ENCODE data around the gene CD59.
"Not testable (repeated sequence)": the region's sequence is repeated elsewhere in the genome, so short reads cannot be mapped to it uniquely, and the experiment has no call there.

CD59 gene

GRCh38 chr11:33687733-33688479 is 48.3 kb downstream of the CD59 start:
- no peak overlapping the region for H3K4me3 ChIP-seq (ENCODE audit: low read length)
- no peak for TF ChIP-seq ZNF274 (IDR thresholded peaks at IDR 0.05; ENCODE audit: low read depth, low read length)

- H3K4me3 ChIP-seq (ENCODE audit: low read length), result no peak overlapping the region
- TF ChIP-seq ZNF274 (IDR thresholded peaks at IDR 0.05; ENCODE audit: low read depth, low read length), result no peak
These were observed 51.1 kb downstream of the CD59 start for GRCh38 chr11:33685082-33685481.

GRCh38 chr11:33684003-33684706 is 52.1 kb downstream of the CD59 start:
- no peak for TF ChIP-seq ZNF274 (IDR thresholded peaks at IDR 0.05; ENCODE audit: low read depth, low read length)
- H3K4me3 ChIP-seq (ENCODE audit: low read length), result no peak overlapping the region

GRCh38 chr11:33682446-33682845 is 53.8 kb downstream of the CD59 start:
- no peak for TF ChIP-seq ZNF274 (IDR thresholded peaks at IDR 0.05; ENCODE audit: low read depth, low read length)
- H3K4me3 ChIP-seq (ENCODE audit: low read length), result no peak overlapping the region

- no peak for TF ChIP-seq ZNF274 (IDR thresholded peaks at IDR 0.05; ENCODE audit: low read depth, low read length)
- no peak overlapping the region for H3K4me3 ChIP-seq (ENCODE audit: low read length)
These were observed 54.2 kb downstream of the CD59 start for GRCh38 chr11:33682019-33682418.

- not testable (repeated sequence) for H3K4me3 ChIP-seq (ENCODE audit: low read length)
These were observed 57.6 kb downstream of the CD59 start for GRCh38 chr11:33678616-33679015.

- no peak for TF ChIP-seq ZNF274 (IDR thresholded peaks at IDR 0.05; ENCODE audit: low read depth, low read length)
- H3K4me3 ChIP-seq (ENCODE audit: low read length), result no peak overlapping the region
These were observed 62.0 kb downstream of the CD59 start for GRCh38 chr11:33674035-33674814.

- TF ChIP-seq ZNF274 (IDR thresholded peaks at IDR 0.05; ENCODE audit: low read depth, low read length), result no peak
These were observed 64.0 kb downstream of the CD59 start for GRCh38 chr11:33672273-33672672.

GRCh38 chr11:33670250-33671011 is 65.8 kb downstream of the CD59 start:
- no peak overlapping the region for H3K4me3 ChIP-seq (ENCODE audit: low read length)
- TF ChIP-seq ZNF274 (IDR thresholded peaks at IDR 0.05; ENCODE audit: low read depth, low read length), result no peak

More at GRCh38 chr11:33672273-33672672, 64.0 kb downstream of the CD59 start:
- H3K4me3 ChIP-seq (ENCODE audit: low read length), result no peak overlapping the region

- no peak for TF ChIP-seq ZNF274 (IDR thresholded peaks at IDR 0.05; ENCODE audit: low read depth, low read length)
- H3K4me3 ChIP-seq (ENCODE audit: low read length), result no peak overlapping the region
These were observed 66.5 kb downstream of the CD59 start for GRCh38 chr11:33669598-33670249.

- no peak overlapping the region for H3K4me3 ChIP-seq (ENCODE audit: low read length)
These were observed 67.1 kb downstream of the CD59 start for GRCh38 chr11:33668951-33669596.

GRCh38 chr11:33668468-33668825 is 67.8 kb downstream of the CD59 start:
- no peak for TF ChIP-seq ZNF274 (IDR thresholded peaks at IDR 0.05; ENCODE audit: low read depth, low read length)
- H3K4me3 ChIP-seq (ENCODE audit: low read length), result no peak overlapping the region

More at GRCh38 chr11:33668951-33669596, 67.1 kb downstream of the CD59 start:
- TF ChIP-seq ZNF274 (IDR thresholded peaks at IDR 0.05; ENCODE audit: low read depth, low read length), result no peak

GRCh38 chr11:33667819-33668467 is 68.3 kb downstream of the CD59 start:
- no peak for TF ChIP-seq ZNF274 (IDR thresholded peaks at IDR 0.05; ENCODE audit: low read depth, low read length)
- H3K4me3 ChIP-seq (ENCODE audit: low read length), result no peak overlapping the region
